DOHH2 (cell line): ENCODE data around the gene ZNF639.

ENCODE experiments used
- EZH2phosphoT487 ChIP-seq: fragments of 200-600 bp; sonication (generic); IDR thresholded peaks from 2 replicates; pipeline ENCODE4 v1.6.1; 2017; ENCODE audit warnings: borderline replicate concordance, mild to moderate bottlenecking, antibody characterized with exemption, low read length, moderate library complexity, mixed read lengths
- TF ChIP-seq, protein P1 (sequence below): fragments of 200-600 bp; sonication (generic); IDR thresholded peaks from one replicate; pipeline ENCODE4 v1.5.1; 2014; ENCODE audit warnings: antibody characterized with exemption, mild to moderate bottlenecking, low read depth, low read length; ENCODE audit not compliant: poor library complexity, severe bottlenecking

DNA sequence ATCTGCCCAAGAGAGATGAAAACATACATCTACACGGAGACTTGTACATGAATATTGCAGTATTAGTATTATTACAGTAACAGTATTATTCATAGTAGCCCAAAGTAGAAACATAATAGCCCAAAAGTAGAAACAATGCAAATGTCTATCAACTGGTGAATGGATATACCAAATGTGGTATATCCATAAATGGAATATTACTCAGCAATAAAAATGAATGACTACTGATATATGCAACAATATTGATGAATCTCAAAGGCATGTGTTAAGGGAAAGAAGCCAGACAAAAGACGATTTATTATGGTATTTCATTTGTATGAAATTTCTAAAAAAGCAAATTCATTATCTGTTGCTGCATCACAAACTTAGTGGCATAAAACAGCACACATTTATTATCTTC lies 23.5 kb upstream of the ZNF639 start:
- TF ChIP-seq, protein P1, sequence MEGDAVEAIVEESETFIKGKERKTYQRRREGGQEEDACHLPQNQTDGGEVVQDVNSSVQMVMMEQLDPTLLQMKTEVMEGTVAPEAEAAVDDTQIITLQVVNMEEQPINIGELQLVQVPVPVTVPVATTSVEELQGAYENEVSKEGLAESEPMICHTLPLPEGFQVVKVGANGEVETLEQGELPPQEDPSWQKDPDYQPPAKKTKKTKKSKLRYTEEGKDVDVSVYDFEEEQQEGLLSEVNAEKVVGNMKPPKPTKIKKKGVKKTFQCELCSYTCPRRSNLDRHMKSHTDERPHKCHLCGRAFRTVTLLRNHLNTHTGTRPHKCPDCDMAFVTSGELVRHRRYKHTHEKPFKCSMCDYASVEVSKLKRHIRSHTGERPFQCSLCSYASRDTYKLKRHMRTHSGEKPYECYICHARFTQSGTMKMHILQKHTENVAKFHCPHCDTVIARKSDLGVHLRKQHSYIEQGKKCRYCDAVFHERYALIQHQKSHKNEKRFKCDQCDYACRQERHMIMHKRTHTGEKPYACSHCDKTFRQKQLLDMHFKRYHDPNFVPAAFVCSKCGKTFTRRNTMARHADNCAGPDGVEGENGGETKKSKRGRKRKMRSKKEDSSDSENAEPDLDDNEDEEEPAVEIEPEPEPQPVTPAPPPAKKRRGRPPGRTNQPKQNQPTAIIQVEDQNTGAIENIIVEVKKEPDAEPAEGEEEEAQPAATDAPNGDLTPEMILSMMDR = no peak
- TF ChIP-seq EZH2phosphoT487 = no peak
